ENCODE results near the gene TNIP1.

TNIP1 gene

GRCh38 chr5:151019331-151019730, 61.5 kb downstream of the TNIP1 start:
- no peak for DNase-seq

DNA sequence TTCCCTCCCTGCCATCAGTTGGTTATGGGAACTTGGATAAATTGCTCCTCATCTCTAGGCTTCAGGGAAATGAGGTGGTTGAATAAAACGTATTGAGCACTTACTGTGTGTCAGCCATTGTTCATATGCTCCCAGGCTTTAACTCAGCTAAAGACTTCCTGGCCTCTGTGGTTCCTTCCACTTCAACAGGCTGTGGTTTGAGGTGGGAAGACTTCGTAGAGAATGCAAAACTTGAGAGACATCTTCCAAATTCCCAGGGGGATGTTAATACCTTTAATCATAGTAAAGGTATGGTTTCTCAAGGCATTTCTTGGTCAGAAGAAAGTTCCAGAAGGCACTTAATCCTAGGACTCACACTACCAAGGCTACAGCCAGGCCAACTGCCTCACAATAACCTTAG, 62.0 kb downstream of the TNIP1 start:
- DNase-seq = no peak

- DNase-seq = no peak
Observed at GRCh38 chr5:151017897-151018296, 62.9 kb downstream of the TNIP1 start.

- no peak for DNase-seq
Observed at GRCh38 chr5:151016700-151017099, 64.1 kb downstream of the TNIP1 start.

- DNase-seq = no peak
Observed at GRCh38 chr5:151015974-151016587, 64.8 kb downstream of the TNIP1 start.

DNA sequence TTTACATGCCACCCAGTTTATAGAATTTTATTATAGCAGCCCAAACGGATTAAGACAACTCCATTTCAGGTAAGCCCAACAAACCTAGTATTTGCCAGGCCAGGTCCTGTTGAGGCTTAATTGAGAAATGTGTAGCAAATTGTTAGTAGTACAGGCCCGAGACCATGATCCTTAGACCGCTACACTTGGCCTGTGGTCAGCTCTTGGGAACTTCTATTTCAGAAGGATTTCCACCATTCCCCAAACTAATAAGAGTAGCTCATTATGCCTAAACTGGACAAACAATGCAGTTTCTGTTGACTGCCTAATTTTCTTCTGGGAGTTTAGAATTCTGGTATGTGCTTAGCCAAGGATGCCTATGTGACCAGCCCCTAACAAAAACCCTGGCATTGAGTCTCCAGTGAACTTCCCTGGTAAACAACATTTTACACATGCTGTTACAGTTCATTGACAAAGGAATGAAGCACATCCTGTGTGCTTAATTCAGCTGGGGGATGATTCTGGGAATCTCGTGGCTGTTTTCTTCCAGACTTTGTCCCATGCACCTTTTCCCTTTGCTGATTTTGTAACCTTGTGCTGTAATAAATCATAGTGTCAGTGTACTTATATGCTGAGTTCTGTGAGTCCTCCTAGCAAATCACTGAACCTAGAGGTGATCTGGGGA, 66.0 kb downstream of the TNIP1 start:
- no peak for DNase-seq

- DNase-seq = no peak
Observed at GRCh38 chr5:151012862-151013261, 68.0 kb downstream of the TNIP1 start.

GRCh38 chr5:151008906-151009305, 71.9 kb downstream of the TNIP1 start:
- DNase-seq = no peak

GRCh38 chr5:151008210-151008491, 72.7 kb downstream of the TNIP1 start:
- no peak for DNase-seq

GRCh38 chr5:151007430-151008209, 73.2 kb downstream of the TNIP1 start:
- DNase-seq = no peak

DNA sequence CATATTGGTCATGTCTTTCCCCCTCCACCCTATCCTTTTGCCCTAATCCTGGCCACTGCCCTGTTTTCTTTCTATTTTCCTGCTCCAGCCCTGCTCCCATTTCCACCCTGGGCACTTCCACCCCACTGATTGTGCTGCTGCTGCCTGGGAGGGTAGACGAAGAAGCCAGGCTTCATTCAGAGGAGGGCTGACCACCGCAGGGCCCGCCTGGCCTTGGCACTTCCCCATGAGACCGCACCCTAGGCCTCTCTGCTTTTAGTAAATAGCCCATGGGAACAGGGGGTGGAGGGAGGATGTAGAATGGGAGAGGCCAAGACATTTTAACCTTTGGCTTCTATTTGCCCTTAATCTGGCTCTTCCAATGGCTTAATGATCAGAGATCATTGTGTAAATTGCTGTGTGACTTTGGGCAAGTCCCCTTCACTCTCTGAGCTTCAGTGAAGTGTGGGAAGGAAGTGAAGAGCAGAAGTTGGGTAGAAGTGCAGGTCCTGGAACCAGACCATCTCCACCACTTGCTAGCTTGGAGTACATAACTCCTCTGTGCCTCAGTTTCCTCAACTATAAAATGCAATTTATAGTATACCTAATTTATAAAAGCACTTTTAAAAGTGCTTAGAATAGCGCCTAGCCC, 74.0 kb downstream of the TNIP1 start:
- DNase-seq = no peak

- DNase-seq = no peak
Observed at GRCh38 chr5:151005950-151006576, 74.8 kb downstream of the TNIP1 start.

GRCh38 chr5:151005187-151005949, 75.5 kb downstream of the TNIP1 start:
- no peak for DNase-seq

DNA sequence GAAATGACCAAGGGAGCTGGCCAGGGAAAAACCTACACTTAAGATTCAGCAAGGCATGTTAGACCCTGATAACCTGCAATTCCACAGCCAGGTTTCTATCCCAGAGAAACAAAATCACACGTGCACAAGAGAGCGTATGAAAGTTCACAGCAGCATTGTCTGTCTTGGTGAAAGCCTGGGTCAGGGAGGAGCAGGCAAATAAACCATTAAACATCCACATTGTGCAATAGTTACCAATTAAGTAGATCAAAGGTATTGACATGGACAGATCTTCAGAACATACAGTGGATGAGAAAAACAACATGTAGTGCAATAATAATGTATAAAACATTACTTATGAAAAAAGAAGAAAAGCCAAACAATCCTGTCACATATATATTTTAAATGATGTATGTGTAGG, 76.3 kb downstream of the TNIP1 start:
- no peak for DNase-seq

DNA sequence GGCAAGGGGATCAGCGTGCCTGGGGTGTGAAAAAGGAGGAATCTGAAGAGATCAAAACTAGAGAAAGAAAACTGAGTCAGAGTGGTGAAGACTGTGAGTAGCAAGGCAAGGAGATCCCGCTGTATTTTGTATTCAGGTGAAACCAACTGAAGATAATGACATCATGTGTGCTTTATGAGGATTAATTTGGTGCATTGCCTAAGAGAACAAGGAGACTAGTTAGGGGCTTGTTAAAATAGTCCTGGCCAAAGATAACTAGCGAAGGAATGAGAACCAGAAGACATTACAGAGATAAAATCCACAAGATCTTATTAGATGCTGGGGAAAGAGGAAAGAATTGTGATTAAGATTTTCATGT, 77.4 kb downstream of the TNIP1 start:
- DNase-seq = no peak

GRCh38 chr5:151002681-151003502, 77.9 kb downstream of the TNIP1 start:
- no peak for DNase-seq

- no peak for DNase-seq
Observed at GRCh38 chr5:151002250-151002649, 78.6 kb downstream of the TNIP1 start.

- no peak for DNase-seq
Observed at GRCh38 chr5:151001436-151001835, 79.4 kb downstream of the TNIP1 start.

- no peak for DNase-seq
Observed at GRCh38 chr5:150999704-151000442, 81.0 kb downstream of the TNIP1 start.

GRCh38 chr5:150993826-150994412, 86.9 kb downstream of the TNIP1 start:
- DNase-seq = no peak

- no peak for DNase-seq
Observed at GRCh38 chr5:150993422-150993821, 87.4 kb downstream of the TNIP1 start.

Data from bone marrow (tissue), 2 donors.